Neural progenitor cell (in vitro differentiated cells): ENCODE data around the gene C1QL2.

ENCODE experiments used
- CTCF ChIP-seq: fragments of 200-600 bp; sonication (generic); IDR thresholded peaks from 2 replicates; pipeline ENCODE4 v1.5.1; 2017; ENCODE audit warnings: antibody characterized with exemption, mild to moderate bottlenecking
- EZH2 ChIP-seq: fragments of 200-600 bp; sonication (generic); IDR thresholded peaks from 2 replicates; pipeline ENCODE4 v1.6.1; 2017; ENCODE audit warnings: antibody characterized with exemption, mild to moderate bottlenecking, moderate library complexity
- EZH2phosphoT487 ChIP-seq: fragments of 200-600 bp; sonication (generic); IDR thresholded peaks from 2 replicates; pipeline ENCODE4 v1.6.1; 2017; ENCODE audit warnings: antibody characterized with exemption

DNA sequence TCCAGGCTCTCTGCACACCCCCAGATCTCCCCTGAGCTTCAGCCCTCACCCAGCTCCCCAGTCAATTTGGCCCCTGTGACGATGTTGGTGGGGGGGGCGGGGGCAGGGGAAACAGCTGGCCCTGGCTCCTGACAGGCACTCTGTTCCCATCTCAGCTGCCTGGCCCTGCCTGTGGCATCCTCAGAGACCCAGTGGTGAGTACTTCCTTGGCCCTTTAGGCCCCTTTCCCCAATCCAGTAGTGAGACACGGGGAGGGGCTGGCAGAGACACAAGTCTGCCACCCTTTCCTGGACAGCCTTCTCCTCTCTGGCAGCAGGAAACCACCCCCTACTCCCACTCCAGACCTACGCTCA, 19.3 kb upstream of the C1QL2 start:
- TF ChIP-seq CTCF, result no peak
- no peak for TF ChIP-seq EZH2
- no peak for TF ChIP-seq EZH2phosphoT487
